IMR-90 (cell line): ENCODE data around the gene ERMARD. TPM values are rescaled to one million over a fixed set of nuclear protein-coding genes. Genes with fewer than 3 reads are reported as not detected.

Experiments used
- ATAC-seq: fragments of 200-7000 bp; cut with Tn5 transposase; 2 replicates; pipeline ENCODE4 v1.9.1; 2020; ENCODE audit warnings: low read depth, mild to moderate bottlenecking, moderate library complexity
- BruUV-seq: library from RNA; stranded (reverse); fragments of 400-500 nt; replicated peaks from 2 replicates; lab custom pipeline; 2021; lab: Mats Ljungman, UMichigan
- CTCF ChIA-PET: fragments of 300-600 bp; formaldehyde crosslinking; extraction: SDS; loops from one replicate; lab custom pipeline; 2021; ENCODE audit warnings: antibody characterized with exemption; lab: Yijun Ruan, JAX
- POLR2A ChIA-PET: fragments of 300-600 bp; sonication (Branson Sonifier 250); formaldehyde crosslinking; loops from one replicate; lab custom pipeline; 2022; ENCODE audit warnings: antibody characterized with exemption; ENCODE audit not compliant: unreplicated experiment; lab: Charles Lee
- DNase-seq: peaks from one replicate; pipeline ENCODE4 v3.0.0; 2013
- H2AFZ ChIP-seq: replicated peaks from 2 replicates; pipeline ENCODE3; 2013; ENCODE audit warnings: low read length, mild to moderate bottlenecking; ENCODE audit not compliant: poor library complexity
- H2AK5ac ChIP-seq: 2 replicates; pipeline ENCODE4 v1.6.1; 2013; ENCODE audit warnings: low read depth, low read length, inconsistent platforms
- H2AK9ac ChIP-seq: replicated peaks from 2 replicates; pipeline ENCODE3; 2013; ENCODE audit warnings: mild to moderate bottlenecking, low read depth, low read length, moderate library complexity; ENCODE audit not compliant: poor library complexity
- H2BK120ac ChIP-seq: 2 replicates; pipeline ENCODE4 v1.6.1; 2013; ENCODE audit warnings: low read depth, low read length, inconsistent platforms
- H2BK15ac ChIP-seq: 3 replicates; pipeline ENCODE4 v1.6.1; 2013; ENCODE audit warnings: low read depth, low read length, inconsistent platforms
- H2BK20ac ChIP-seq: 2 replicates; pipeline ENCODE4 v1.6.1; 2013; ENCODE audit warnings: low read depth, mild to moderate bottlenecking, inconsistent platforms, low read length, moderate library complexity
- H2BK5ac ChIP-seq: 2 replicates; pipeline ENCODE4 v1.6.1; 2013; ENCODE audit warnings: mild to moderate bottlenecking, low read depth, low read length, inconsistent platforms; ENCODE audit not compliant: poor library complexity, severe bottlenecking
- H3K14ac ChIP-seq: replicated peaks from 2 replicates; pipeline ENCODE4 v1.6.1; 2013; ENCODE audit warnings: low read depth, low read length, inconsistent platforms
- H3K18ac ChIP-seq: 2 replicates; pipeline ENCODE4 v1.6.1; 2013; ENCODE audit warnings: low read depth, low read length, control low read depth
- H3K23ac ChIP-seq: 2 replicates; pipeline ENCODE4 v1.6.1; 2013; ENCODE audit warnings: low read depth, low read length, inconsistent platforms
- H3K27ac ChIP-seq: 2 replicates; pipeline ENCODE4 v1.5.1; 2013; ENCODE audit warnings: mild to moderate bottlenecking, control low read depth, low read length; ENCODE audit not compliant: insufficient read depth
- H3K27me3 ChIP-seq: 2 replicates; pipeline ENCODE4 v1.6.1; 2013; ENCODE audit warnings: low read length; ENCODE audit not compliant: control insufficient read depth, insufficient read depth
- H3K36me3 ChIP-seq: 2 replicates; pipeline ENCODE4 v1.6.1; 2013; ENCODE audit warnings: low read length, mixed read lengths; ENCODE audit not compliant: control insufficient read depth, insufficient read depth
- H3K4ac ChIP-seq: 2 replicates; pipeline ENCODE4 v1.6.1; 2013; ENCODE audit warnings: low read depth, low read length, inconsistent platforms
- H3K4me1 ChIP-seq: 2 replicates; pipeline ENCODE4 v1.6.1; 2013; ENCODE audit warnings: low read length, mixed read lengths; ENCODE audit not compliant: control insufficient read depth, insufficient read depth
- H3K4me2 ChIP-seq: 2 replicates; pipeline ENCODE4 v1.6.1; 2013; ENCODE audit warnings: low read depth, mild to moderate bottlenecking, control low read depth, low read length, moderate library complexity
- H3K4me3 ChIP-seq: 2 replicates; pipeline ENCODE4 v1.5.1; 2013; ENCODE audit warnings: low read depth, mild to moderate bottlenecking, control low read depth, low read length, moderate library complexity; ENCODE audit not compliant: insufficient read depth
- H3K56ac ChIP-seq: 2 replicates; pipeline ENCODE4 v1.6.1; 2013; ENCODE audit warnings: low read length, inconsistent platforms; ENCODE audit not compliant: insufficient read depth; ENCODE audit errors: extremely low read depth
- H3K79me1 ChIP-seq, 2 experiments: 2 replicates each; pipeline ENCODE4 v1.6.1; 2013; ENCODE audit warnings: low read length in 2 of 2, inconsistent platforms in 1 of 2, low read depth in 1 of 2
- H3K9ac ChIP-seq: 2 replicates; pipeline ENCODE4 v1.6.1; 2013; ENCODE audit warnings: low read depth, low read length, control low read depth
- H3K9me1 ChIP-seq: 2 replicates; pipeline ENCODE4 v1.6.1; 2013; ENCODE audit warnings: low read length, inconsistent platforms; ENCODE audit not compliant: insufficient read depth
- H3K9me3 ChIP-seq: 2 replicates; pipeline ENCODE4 v1.6.1; 2013; ENCODE audit warnings: low read length; ENCODE audit not compliant: control insufficient read depth, insufficient read depth
- H4K20me1 ChIP-seq: 2 replicates; pipeline ENCODE4 v1.6.1; 2013; ENCODE audit warnings: low read length, inconsistent platforms; ENCODE audit not compliant: insufficient read depth
- H4K5ac ChIP-seq: 2 replicates; pipeline ENCODE4 v1.6.1; 2013; ENCODE audit warnings: mild to moderate bottlenecking, low read depth, low read length, control low read depth
- H4K8ac ChIP-seq, 2 experiments: 2 replicates each; pipeline ENCODE4 v1.6.1; 2013; ENCODE audit warnings: low read depth in 2 of 2, low read length in 2 of 2, control low read depth in 1 of 2, inconsistent platforms in 1 of 2
- H4K91ac ChIP-seq: 2 replicates; pipeline ENCODE4 v1.6.1; 2013; ENCODE audit warnings: low read depth, low read length, inconsistent platforms; ENCODE audit not compliant: insufficient read depth
- CEBPB ChIP-seq: IDR thresholded peaks from 2 replicates; pipeline ENCODE4 v1.6.1; 2012; ENCODE audit warnings: low read depth, low read length, improper control_type of control experiment
- CTCF ChIP-seq: conservative IDR thresholded peaks from 2 replicates; pipeline ENCODE4 v1.5.1; 2012; ENCODE audit warnings: mild to moderate bottlenecking, low read depth, low read length, improper control_type of control experiment
- ELK1 ChIP-seq: fragments of 150-350 bp; IDR thresholded peaks from 2 replicates; pipeline ENCODE4 v1.6.1; 2016; ENCODE audit warnings: low read depth, mild to moderate bottlenecking, low read length, moderate library complexity, borderline replicate concordance
- FOS ChIP-seq: fragments of 150-350 bp; IDR thresholded peaks from 2 replicates; pipeline ENCODE4 v1.6.1; 2016; ENCODE audit warnings: low read depth, low read length
- MXI1 ChIP-seq: IDR thresholded peaks from 2 replicates; pipeline ENCODE4 v1.6.1; 2012; ENCODE audit warnings: low read depth, mild to moderate bottlenecking, low read length, moderate library complexity, borderline replicate concordance
- POLR2A ChIP-seq: IDR thresholded peaks from 2 replicates; pipeline ENCODE4 v1.6.1; 2012; ENCODE audit warnings: mild to moderate bottlenecking, low read depth, low read length
- RCOR1 ChIP-seq: IDR thresholded peaks from 2 replicates; pipeline ENCODE4 v1.6.1; 2012; ENCODE audit warnings: mild to moderate bottlenecking, low read length, improper control_type of control experiment; ENCODE audit not compliant: insufficient replicate concordance
- SMC3 ChIP-seq: fragments of 150-350 bp; IDR thresholded peaks from 2 replicates; pipeline ENCODE4 v1.6.1; 2016; ENCODE audit warnings: low read depth, mild to moderate bottlenecking, antibody characterized with exemption, low read length, moderate library complexity
- USF2 ChIP-seq: fragments of 150-350 bp; IDR thresholded peaks from 2 replicates; pipeline ENCODE4 v1.6.1; 2017; ENCODE audit warnings: mild to moderate bottlenecking, antibody characterized with exemption, low read length, low read depth
- dilution Hi-C: fragments of 300-500 bp; cut with HindIII; formaldehyde crosslinking; loops from one replicate; pipeline ENCODE4 v1.14.3; 2018; ENCODE audit warnings: low sequenced_read_pairs; ENCODE audit not compliant: unreplicated experiment
- in situ Hi-C: fragments of 300-500 bp; cut with MboI; formaldehyde crosslinking; loops from 3 replicates; pipeline ENCODE4 v1.14.3; 2019; ENCODE audit warnings: low sequenced_read_pairs, inconsistent platforms, mixed read lengths
- intact Hi-C: fragments of 100-400 bp; cut with micrococcal nuclease; formaldehyde crosslinking; loops from 2 replicates; pipeline ENCODE4 v1.10.0; 2022
- polyA plus RNA-seq, 3 experiments: library from polyadenylated mRNA; depleted of rRNA; stranded (reverse); fragments of >200 nt; gene quantifications; 2 replicates each; pipeline ENCODE4 v1.2.3, GENCODE V29; 2012; ENCODE audit warnings: low replicate concordance in 1 of 3
- total RNA-seq: library from RNA; depleted of rRNA; stranded (reverse); fragments of >200 nt; gene quantifications from 2 replicates; pipeline ENCODE4 v1.2.3, GENCODE V29; 2012

ERMARD gene
- total and polyA plus RNA-seq, 2 of the 4 experiments (the other 2 are of a cell fraction), result 15.1 to 25.4 TPM

- ChIA-PET CTCF (no interaction called here), POLR2A (no interaction called here)
- ATAC-seq (peak; percentile 93), DNase-seq (peak; percentile 49)
- H3K14ac ChIP-seq, result no peak overlapping the region
- H4K91ac ChIP-seq, result no peak overlapping the region
- H3K4me1 ChIP-seq, result peaks cover 2% of the 10 kb centered on the region; the same call in 1 of the 2 replicates
- H4K5ac ChIP-seq, result no peak overlapping the region
- H4K20me1 ChIP-seq, result no peaks in the 10 kb centered on the region
- intact Hi-C loops, result no loop called here
- H3K36me3 ChIP-seq, result no peaks in the 10 kb centered on the region
- no peak overlapping the region for H3K4ac ChIP-seq
- no peak overlapping the region for H2BK120ac ChIP-seq
- H3K27ac ChIP-seq, result no peak overlapping the region
- no peak overlapping the region for H3K4me3 ChIP-seq
- H2AK9ac ChIP-seq, result no peak overlapping the region
- H4K8ac ChIP-seq, result no peak overlapping the region
- H3K4me2 ChIP-seq, result no peak overlapping the region
- H3K27me3 ChIP-seq, result peaks cover 4% of the 10 kb centered on the region
- H3K18ac ChIP-seq, result no peak overlapping the region
- in situ Hi-C loops, result no loop called here
- H2AK5ac ChIP-seq, result no peak overlapping the region
- no peaks in the 10 kb centered on the region for H3K79me1 ChIP-seq
- no peak overlapping the region for H2BK5ac ChIP-seq
- H3K9ac ChIP-seq, result no peak overlapping the region
- no peak overlapping the region for H2BK15ac ChIP-seq
- H2BK20ac ChIP-seq, result no peak overlapping the region
- H3K9me1 ChIP-seq, result no peaks in the 10 kb centered on the region
- H3K9me3 ChIP-seq, result no peaks in the 10 kb centered on the region
- H2AFZ ChIP-seq, result no peak overlapping the region
- TF ChIP-seq ELK1 (no peak), MXI1 (no peak), RCOR1 (no peak), USF2 (no peak), SMC3 (no peak), CTCF (no peak), FOS (no peak), POLR2A (no peak), CEBPB (no peak)
- H3K56ac ChIP-seq, result no peak overlapping the region
- no TSS peak for BruUV-seq
- dilution Hi-C loops, result no loop called here
- H3K23ac ChIP-seq, result no peak overlapping the region
Observed at GRCh38 chr6:169741344-169741743, 10.1 kb upstream of the ERMARD start.
